ENCODE measurements around the gene GPX3. TPM values are rescaled to one million over a fixed set of nuclear protein-coding genes. Genes with fewer than 3 reads are reported as not detected.

The GPX3 gene
- total and polyA plus RNA-seq, 2 experiments from 2014 or later: 28.0 to 48.9 TPM

- H3K36me3 Mint-ChIP-seq (ENCODE audit: low read depth): no peaks in the 10 kb centered on the region
- no peaks in the 10 kb centered on the region for H3K9me3 Mint-ChIP-seq
These were observed 11.5 kb upstream of the GPX3 start for GRCh38 chr5:151008906-151009305.

More at GRCh38 chr5:151008906-151009305, 11.5 kb upstream of the GPX3 start:
- Histone ChIP-seq H3K4me3 (no peak overlapping the region), H3K27me3 (ENCODE audit: insufficient read depth) (no peaks in the 10 kb centered on the region), H3K27ac (ENCODE audit: low read depth) (no peak overlapping the region), H4K20me1 (replicated peaks; ENCODE audit: insufficient read depth) (no peaks in the 10 kb centered on the region), H3K79me2 (replicated peaks; ENCODE audit: insufficient read depth) (no peaks in the 10 kb centered on the region), H3K4me1 (ENCODE audit: insufficient read depth) (no peaks in the 10 kb centered on the region), H3K9me2 (ENCODE audit: insufficient read depth) (no peaks in the 10 kb centered on the region), H3K36me3 (ENCODE audit: insufficient read depth) (no peaks in the 10 kb centered on the region), H3K4me2 (no peak overlapping the region), H2AFZ (no peak overlapping the region), H3F3A (replicated peaks; ENCODE audit: low read depth) (no peaks in the 10 kb centered on the region)
- H3K27me3 Mint-ChIP-seq (ENCODE audit: insufficient read depth, low read depth, poor library complexity): peaks cover 2% of the 10 kb centered on the region
- TF ChIP-seq POLR2AphosphoS5 (IDR thresholded peaks at IDR 0.05; ENCODE audit: low read depth): no peak
- TF ChIP-seq ZNF331 (CRISPR knock-in tag; IDR thresholded peaks at IDR 0.05; ENCODE audit: low read depth): no peak
- no peak for TF ChIP-seq ZNF114 (CRISPR knock-in tag; IDR thresholded peaks at IDR 0.05)
- no peak for TF ChIP-seq EZH2 (IDR thresholded peaks at IDR 0.05; ENCODE audit: low read depth, unreplicated experiment)
- TF ChIP-seq JUNB (IDR thresholded peaks at IDR 0.05; ENCODE audit: unreplicated experiment): no peak
- TF ChIP-seq EZH2phosphoT487 (IDR thresholded peaks at IDR 0.05; ENCODE audit: unreplicated experiment): no peak
- TF ChIP-seq STAT1 (IDR thresholded peaks at IDR 0.05; ENCODE audit: unreplicated experiment): no peak
- TF ChIP-seq CREB1 (CRISPR knock-in tag; IDR thresholded peaks at IDR 0.05; ENCODE audit: low read depth): no peak
- TF ChIP-seq ETS1 (IDR thresholded peaks at IDR 0.05): no peak
- TF ChIP-seq CTCF (conservative IDR thresholded peaks at IDR 0.05; ENCODE audit: low read depth in 2 of 2): no peak
- TF ChIP-seq, protein P1, sequence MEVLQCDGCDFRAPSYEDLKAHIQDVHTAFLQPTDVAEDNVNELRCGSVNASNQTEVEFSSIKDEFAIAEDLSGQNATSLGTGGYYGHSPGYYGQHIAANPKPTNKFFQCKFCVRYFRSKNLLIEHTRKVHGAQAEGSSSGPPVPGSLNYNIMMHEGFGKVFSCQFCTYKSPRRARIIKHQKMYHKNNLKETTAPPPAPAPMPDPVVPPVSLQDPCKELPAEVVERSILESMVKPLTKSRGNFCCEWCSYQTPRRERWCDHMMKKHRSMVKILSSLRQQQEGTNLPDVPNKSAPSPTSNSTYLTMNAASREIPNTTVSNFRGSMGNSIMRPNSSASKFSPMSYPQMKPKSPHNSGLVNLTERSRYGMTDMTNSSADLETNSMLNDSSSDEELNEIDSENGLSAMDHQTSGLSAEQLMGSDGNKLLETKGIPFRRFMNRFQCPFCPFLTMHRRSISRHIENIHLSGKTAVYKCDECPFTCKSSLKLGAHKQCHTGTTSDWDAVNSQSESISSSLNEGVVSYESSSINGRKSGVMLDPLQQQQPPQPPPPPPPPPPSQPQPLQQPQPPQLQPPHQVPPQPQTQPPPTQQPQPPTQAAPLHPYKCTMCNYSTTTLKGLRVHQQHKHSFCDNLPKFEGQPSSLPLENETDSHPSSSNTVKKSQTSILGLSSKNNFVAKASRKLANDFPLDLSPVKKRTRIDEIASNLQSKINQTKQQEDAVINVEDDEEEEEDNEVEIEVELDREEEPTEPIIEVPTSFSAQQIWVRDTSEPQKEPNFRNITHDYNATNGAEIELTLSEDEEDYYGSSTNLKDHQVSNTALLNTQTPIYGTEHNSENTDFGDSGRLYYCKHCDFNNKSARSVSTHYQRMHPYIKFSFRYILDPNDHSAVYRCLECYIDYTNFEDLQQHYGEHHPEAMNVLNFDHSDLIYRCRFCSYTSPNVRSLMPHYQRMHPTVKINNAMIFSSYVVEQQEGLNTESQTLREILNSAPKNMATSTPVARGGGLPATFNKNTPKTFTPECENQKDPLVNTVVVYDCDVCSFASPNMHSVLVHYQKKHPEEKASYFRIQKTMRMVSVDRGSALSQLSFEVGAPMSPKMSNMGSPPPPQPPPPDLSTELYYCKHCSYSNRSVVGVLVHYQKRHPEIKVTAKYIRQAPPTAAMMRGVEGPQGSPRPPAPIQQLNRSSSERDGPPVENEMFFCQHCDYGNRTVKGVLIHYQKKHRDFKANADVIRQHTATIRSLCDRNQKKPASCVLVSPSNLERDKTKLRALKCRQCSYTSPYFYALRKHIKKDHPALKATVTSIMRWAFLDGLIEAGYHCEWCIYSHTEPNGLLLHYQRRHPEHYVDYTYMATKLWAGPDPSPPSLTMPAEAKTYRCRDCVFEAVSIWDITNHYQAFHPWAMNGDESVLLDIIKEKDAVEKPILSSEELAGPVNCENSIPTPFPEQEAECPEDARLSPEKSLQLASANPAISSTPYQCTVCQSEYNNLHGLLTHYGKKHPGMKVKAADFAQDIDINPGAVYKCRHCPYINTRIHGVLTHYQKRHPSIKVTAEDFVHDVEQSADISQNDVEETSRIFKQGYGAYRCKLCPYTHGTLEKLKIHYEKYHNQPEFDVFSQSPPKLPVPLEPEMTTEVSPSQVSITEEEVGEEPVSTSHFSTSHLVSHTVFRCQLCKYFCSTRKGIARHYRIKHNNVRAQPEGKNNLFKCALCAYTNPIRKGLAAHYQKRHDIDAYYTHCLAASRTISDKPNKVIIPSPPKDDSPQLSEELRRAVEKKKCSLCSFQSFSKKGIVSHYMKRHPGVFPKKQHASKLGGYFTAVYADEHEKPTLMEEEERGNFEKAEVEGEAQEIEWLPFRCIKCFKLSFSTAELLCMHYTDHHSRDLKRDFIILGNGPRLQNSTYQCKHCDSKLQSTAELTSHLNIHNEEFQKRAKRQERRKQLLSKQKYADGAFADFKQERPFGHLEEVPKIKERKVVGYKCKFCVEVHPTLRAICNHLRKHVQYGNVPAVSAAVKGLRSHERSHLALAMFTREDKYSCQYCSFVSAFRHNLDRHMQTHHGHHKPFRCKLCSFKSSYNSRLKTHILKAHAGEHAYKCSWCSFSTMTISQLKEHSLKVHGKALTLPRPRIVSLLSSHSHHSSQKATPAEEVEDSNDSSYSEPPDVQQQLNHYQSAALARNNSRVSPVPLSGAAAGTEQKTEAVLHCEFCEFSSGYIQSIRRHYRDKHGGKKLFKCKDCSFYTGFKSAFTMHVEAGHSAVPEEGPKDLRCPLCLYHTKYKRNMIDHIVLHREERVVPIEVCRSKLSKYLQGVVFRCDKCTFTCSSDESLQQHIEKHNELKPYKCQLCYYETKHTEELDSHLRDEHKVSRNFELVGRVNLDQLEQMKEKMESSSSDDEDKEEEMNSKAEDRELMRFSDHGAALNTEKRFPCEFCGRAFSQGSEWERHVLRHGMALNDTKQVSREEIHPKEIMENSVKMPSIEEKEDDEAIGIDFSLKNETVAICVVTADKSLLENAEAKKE (CRISPR knock-in tag; IDR thresholded peaks at IDR 0.05): no peak
- TF ChIP-seq NANOG (IDR thresholded peaks at IDR 0.05; ENCODE audit: borderline replicate concordance): no peak
- TF ChIP-seq REST (IDR thresholded peaks at IDR 0.05; ENCODE audit: unreplicated experiment): no peak
- DNase-seq (ENCODE audit: low spot score): no peak
- no peak overlapping the region for H3K27ac Mint-ChIP-seq
- ATAC-seq: no peak
- H3K4me3 Mint-ChIP-seq: no peak overlapping the region
- H3K4me1 Mint-ChIP-seq: no peaks in the 10 kb centered on the region
